Effector memory CD8-positive, alpha-beta T cell (primary cell): ENCODE results near the gene GAD1.

Experiments used
- ATAC-seq: fragments of 150-1000 bp; cut with Tn5 transposase; replicated peaks from 2 replicates; pipeline ENCODE4 v1.10.0; 2021; ENCODE audit warnings: mild to moderate bottlenecking, moderate library complexity
- DNase-seq, 3 experiments: peaks; one replicate each; pipeline ENCODE4 v3.0.0; 2021
- H3K27ac Mint-ChIP-seq, 2 donors: one replicate each; pipeline ENCODE4 v1.8.0; 2022; ENCODE audit warnings: mild to moderate bottlenecking in 2 of 2, mixed read lengths in 2 of 2, moderate library complexity in 2 of 2
- H3K27me3 Mint-ChIP-seq, 2 donors: one replicate each; pipeline ENCODE4 v1.8.0; 2022; ENCODE audit warnings: mixed read lengths in 2 of 2
- H3K36me3 Mint-ChIP-seq: one replicate; pipeline ENCODE4 v1.8.0; 2022; ENCODE audit warnings: mild to moderate bottlenecking, moderate library complexity, mixed read lengths; ENCODE audit not compliant: insufficient read depth
- H3K4me1 Mint-ChIP-seq, 2 donors: one replicate each; pipeline ENCODE4 v1.8.0; 2022; ENCODE audit warnings: low read depth in 2 of 2, mixed read lengths in 2 of 2
- H3K4me3 Mint-ChIP-seq, 2 donors: one replicate each; pipeline ENCODE4 v1.8.0; 2022; ENCODE audit warnings: mild to moderate bottlenecking in 2 of 2, mixed read lengths in 2 of 2, moderate library complexity in 2 of 2
- H3K9me3 Mint-ChIP-seq, 2 donors: one replicate each; pipeline ENCODE4 v1.8.0; 2022; ENCODE audit warnings: mixed read lengths in 2 of 2

The GAD1 gene

DNA sequence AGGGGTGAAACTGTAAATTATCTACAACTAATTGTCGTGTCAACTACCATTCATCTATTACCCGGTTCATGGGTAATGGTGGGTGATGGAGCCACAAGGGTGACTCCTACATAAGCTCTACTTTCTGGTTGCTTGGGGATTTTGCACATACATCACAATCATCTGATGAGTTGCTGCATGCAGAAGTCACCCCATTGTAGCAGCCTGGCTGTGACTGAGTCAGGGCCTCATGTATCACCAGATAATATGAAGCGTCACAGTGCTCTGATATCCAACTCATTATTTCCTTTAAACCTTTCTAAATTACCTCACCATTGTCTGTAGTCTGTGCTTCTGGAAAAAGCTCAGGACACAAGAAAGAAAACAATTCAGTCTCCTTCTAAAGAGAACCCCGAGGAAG is 79.9 kb downstream of the GAD1 start:
- H3K4me1 Mint-ChIP-seq: no peaks in the 10 kb centered on the region
- ATAC-seq: no peak
- no peak for DNase-seq
- H3K9me3 Mint-ChIP-seq: no peaks in the 10 kb centered on the region
- H3K4me3 Mint-ChIP-seq: no peak overlapping the region
- no peaks in the 10 kb centered on the region for H3K36me3 Mint-ChIP-seq
- no peak overlapping the region for H3K27ac Mint-ChIP-seq
- H3K27me3 Mint-ChIP-seq: peaks cover 13 to 22% of the 10 kb centered on the region in 2 donors

DNA sequence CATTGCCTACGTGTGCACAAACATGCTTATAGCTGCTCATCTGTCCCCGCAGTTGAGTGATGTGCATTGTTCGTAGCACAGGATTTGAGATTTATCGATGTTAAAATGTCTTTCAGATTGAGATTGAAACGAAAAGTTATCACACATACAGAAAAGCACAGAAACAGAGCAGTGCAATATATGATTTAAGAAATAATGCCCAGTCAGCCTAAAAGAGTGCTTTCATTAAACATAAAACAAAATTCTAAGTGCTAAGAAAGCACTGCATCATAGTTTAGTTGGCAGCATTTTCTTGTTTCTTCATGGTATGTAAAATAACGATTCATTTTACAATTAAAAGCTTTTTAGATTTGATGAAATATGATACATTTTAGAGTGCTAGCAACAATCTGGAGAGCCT is 80.4 kb downstream of the GAD1 start:
- Mint-ChIP-seq H3K27me3 (peaks cover 18 to 25% of the 10 kb centered on the region in 2 donors), H3K27ac (no peak overlapping the region), H3K9me3 (no peaks in the 10 kb centered on the region), H3K36me3 (no peaks in the 10 kb centered on the region), H3K4me1 (no peaks in the 10 kb centered on the region), H3K4me3 (no peak overlapping the region)
- no peak for DNase-seq
- no peak for ATAC-seq

DNA sequence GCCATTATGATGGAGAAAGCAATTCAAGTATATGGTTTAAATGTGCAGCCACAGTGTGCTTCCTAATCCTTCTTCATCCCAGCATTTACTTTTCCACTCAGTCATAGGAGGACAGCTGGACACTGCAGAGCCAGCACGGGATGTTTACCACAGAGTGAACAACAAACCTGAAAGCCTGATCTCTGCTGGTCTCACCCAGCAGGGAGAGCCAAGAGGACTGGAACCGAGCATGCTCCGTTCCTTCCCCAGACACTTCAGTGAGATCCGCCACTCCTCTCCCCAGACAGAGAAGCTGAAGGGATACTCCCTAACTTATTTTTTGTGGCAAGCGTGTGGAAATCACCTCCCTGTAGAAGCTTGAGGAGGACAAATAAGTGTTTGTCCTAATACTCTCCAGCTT is 89.2 kb downstream of the GAD1 start:
- H3K9me3 Mint-ChIP-seq: peaks cover 2 to 8% of the 10 kb centered on the region in 2 donors

More for the DNA sequence above, 89.2 kb downstream of the GAD1 start:
- H3K4me3 Mint-ChIP-seq: no peak overlapping the region
- peaks cover 20 to 45% of the 10 kb centered on the region in 2 donors for H3K27me3 Mint-ChIP-seq
- ATAC-seq (no peak), DNase-seq (no peak)
- no peak overlapping the region for H3K27ac Mint-ChIP-seq
- H3K36me3 Mint-ChIP-seq: no peaks in the 10 kb centered on the region
- H3K4me1 Mint-ChIP-seq: no peaks in the 10 kb centered on the region
